H1 (cell line): ENCODE measurements around the gene SLC22A23. TPM values are rescaled to one million over a fixed set of nuclear protein-coding genes. Genes with fewer than 3 reads are reported as not detected.

Experiments used
- BRCA1 ChIP-seq: IDR thresholded peaks from 2 replicates; pipeline ENCODE4 v1.6.1; 2012; ENCODE audit warnings: low read depth, low read length, improper control_type of control experiment
- HDAC2 ChIP-seq, 2 experiments: fragments of 300-600 bp in 1 of 2; sonication (generic) in 1 of 2; IDR thresholded peaks; 2 replicates each; pipeline ENCODE4 v1.6.1; 2011 to 2012; ENCODE audit warnings: low read depth in 2 of 2, low read length in 2 of 2, mild to moderate bottlenecking in 2 of 2, moderate library complexity in 2 of 2, borderline replicate concordance in 1 of 2, inconsistent platforms in 1 of 2
- POU5F1 ChIP-seq: IDR thresholded peaks from 2 replicates; pipeline ENCODE4 v1.6.1; 2011; ENCODE audit warnings: low read depth, mild to moderate bottlenecking, low read length, moderate library complexity
- polyA plus RNA-seq, 7 experiments: library from polyadenylated mRNA; depleted of rRNA in 3 of 7; stranded (reverse) in 5 of 7; unstranded in 2 of 7; fragments of >200 nt in 5 of 7; fragments of 200-250 nt in 2 of 7; gene quantifications; 1 replicate in 5 of 7; 2 replicates in 1 of 7; 4 replicates in 1 of 7; pipeline versions ENCODE4 v1.2.1 to v1.2.3, GENCODE V29; 2011 to 2013; ENCODE audit warnings: missing spikeins in 2 of 7, mixed read lengths in 2 of 7
- total RNA-seq: library from RNA; stranded (reverse); fragmentation: NEBNext Ultra II Directional; extraction: Animal tissue kit (Norgen Biotek cat#: 25700); gene quantifications from 2 replicates; pipeline ENCODE4 v1.2.1, GENCODE V29; 2021

Gene SLC22A23
- total and polyA plus RNA-seq, 2 of the 8 experiments (the other 6 are each of a cell fraction or from before 2014, with no cell fraction given), result 9.9 to 38.4 TPM

GRCh38 chr6:3468585-3468984 lies 11.7 kb upstream of the SLC22A23 start (continued):
- TF ChIP-seq HDAC2 (IDR thresholded peaks at IDR 0.05; ENCODE audit: borderline replicate concordance in 1 of 2, low read depth in 2 of 2, low read length in 2 of 2) (no peak), POU5F1 (no peak), BRCA1 (no peak)
